ENCODE measurements around the gene PPT2. TPM values are rescaled to one million over a fixed set of nuclear protein-coding genes. Genes with fewer than 3 reads are reported as not detected.

PPT2 gene
- total RNA-seq, 3 donors from 2014 or later (not counting 1 experiment from before 2014, with no cell fraction given): 16.3 to 28.3 (median 19.0) TPM

- Histone ChIP-seq H3K4me1 (ENCODE audit: control insufficient read depth, insufficient read depth, low read length) (peaks cover 33% of the 10 kb centered on the region), H3K27ac (ENCODE audit: low read length) (no peak overlapping the region), H3K4me3 (ENCODE audit: low read length) (no peak overlapping the region), H3K9me3 (ENCODE audit: control insufficient read depth, insufficient read depth, low read length) (no peaks in the 10 kb centered on the region), H3K36me3 (ENCODE audit: control insufficient read depth, insufficient read depth, low read length) (no peaks in the 10 kb centered on the region), H3K27me3 (ENCODE audit: control insufficient read depth, insufficient read depth, low read length) (no peaks in the 10 kb centered on the region)
- H3K27me3 Mint-ChIP-seq (ENCODE audit: low read depth in 2 of 2): peaks cover 5 to 8% of the 10 kb centered on the region in 2 donors
- H3K27ac Mint-ChIP-seq: peak overlapping the region in 1 of 2 donors; percentile 61
- H3K4me3 Mint-ChIP-seq: no peak overlapping the region
- DNase-seq (no peak), ATAC-seq (no peak)
- TF ChIP-seq CTCF (IDR thresholded peaks at IDR 0.05): no peak
- intact Hi-C loops (cut with micrococcal nuclease): no loop called here
- H3K9me3 Mint-ChIP-seq: no peaks in the 10 kb centered on the region
- no peaks in the 10 kb centered on the region for H3K36me3 Mint-ChIP-seq
- peaks cover 28 to 34% of the 10 kb centered on the region in 2 donors for H3K4me1 Mint-ChIP-seq
Measured at GRCh38 chr6:32132110-32132509, 21.8 kb upstream of the PPT2 start.

GRCh38 chr6:32133786-32134185 is 20.2 kb upstream of the PPT2 start:
- no peaks in the 10 kb centered on the region for H3K36me3 ChIP-seq (ENCODE audit: control insufficient read depth, insufficient read depth, low read length)
- H3K4me1 ChIP-seq (ENCODE audit: control insufficient read depth, insufficient read depth, low read length): peaks cover 18% of the 10 kb centered on the region
- no peaks in the 10 kb centered on the region for H3K27me3 ChIP-seq (ENCODE audit: control insufficient read depth, insufficient read depth, low read length)
- H3K9me3 Mint-ChIP-seq: no peaks in the 10 kb centered on the region
- H3K36me3 Mint-ChIP-seq: no peaks in the 10 kb centered on the region
- H3K27ac ChIP-seq (ENCODE audit: low read length): no peak overlapping the region
- H3K4me1 Mint-ChIP-seq: peaks cover 17% of the 10 kb centered on the region in 2 donors
- H3K4me3 ChIP-seq (ENCODE audit: low read length): no peak overlapping the region
- intact Hi-C loops (cut with micrococcal nuclease): no loop called here
- no peak overlapping the region for H3K27ac Mint-ChIP-seq
- no peaks in the 10 kb centered on the region for H3K9me3 ChIP-seq (ENCODE audit: control insufficient read depth, insufficient read depth, low read length)
- no peak overlapping the region for H3K4me3 Mint-ChIP-seq
- WGBS (ENCODE audit: insufficient coverage): 83% methylated on average over 1 of the region's 4 CpGs
- DNase-seq: no peak
- H3K27me3 Mint-ChIP-seq (ENCODE audit: low read depth in 2 of 2): peaks cover 5 to 8% of the 10 kb centered on the region in 2 donors
- no peak for ATAC-seq
- TF ChIP-seq CTCF (IDR thresholded peaks at IDR 0.05): no peak

- H3K27ac Mint-ChIP-seq: no peak overlapping the region
- no peaks in the 10 kb centered on the region for H3K9me3 ChIP-seq (ENCODE audit: control insufficient read depth, insufficient read depth, low read length)
- H3K4me3 ChIP-seq (ENCODE audit: low read length): no peak overlapping the region
- intact Hi-C loops (cut with micrococcal nuclease): no loop called here
- no peak overlapping the region for H3K4me3 Mint-ChIP-seq
- no peak overlapping the region for H3K27ac ChIP-seq (ENCODE audit: low read length)
- H3K9me3 Mint-ChIP-seq: no peaks in the 10 kb centered on the region
- H3K27me3 ChIP-seq (ENCODE audit: control insufficient read depth, insufficient read depth, low read length): no peaks in the 10 kb centered on the region
- H3K27me3 Mint-ChIP-seq (ENCODE audit: low read depth in 2 of 2): peaks cover 14 to 17% of the 10 kb centered on the region in 2 donors
- H3K36me3 ChIP-seq (ENCODE audit: control insufficient read depth, insufficient read depth, low read length): no peaks in the 10 kb centered on the region
- ATAC-seq (no peak), DNase-seq (no peak)
- H3K4me1 ChIP-seq (ENCODE audit: control insufficient read depth, insufficient read depth, low read length): no peaks in the 10 kb centered on the region
- TF ChIP-seq CTCF (IDR thresholded peaks at IDR 0.05): no peak
- H3K36me3 Mint-ChIP-seq: no peaks in the 10 kb centered on the region
- no peaks in the 10 kb centered on the region for H3K4me1 Mint-ChIP-seq
Measured at GRCh38 chr6:32137454-32137853, 16.5 kb upstream of the PPT2 start.

- no peak for DNase-seq
Measured at GRCh38 chr6:32139590-32139989, 14.4 kb upstream of the PPT2 start.

More at GRCh38 chr6:32139590-32139989, 14.4 kb upstream of the PPT2 start:
- Mint-ChIP-seq H3K27ac (no peak overlapping the region), H3K4me1 (no peaks in the 10 kb centered on the region), H3K9me3 (no peaks in the 10 kb centered on the region), H3K27me3 (ENCODE audit: low read depth in 2 of 2) (peaks cover 14 to 15% of the 10 kb centered on the region in 2 donors), H3K4me3 (no peak overlapping the region), H3K36me3 (no peaks in the 10 kb centered on the region)
- ATAC-seq: no peak
- Histone ChIP-seq H3K27me3 (ENCODE audit: control insufficient read depth, insufficient read depth, low read length) (no peaks in the 10 kb centered on the region), H3K4me1 (ENCODE audit: control insufficient read depth, insufficient read depth, low read length) (no peaks in the 10 kb centered on the region), H3K9me3 (ENCODE audit: control insufficient read depth, insufficient read depth, low read length) (no peaks in the 10 kb centered on the region), H3K36me3 (ENCODE audit: control insufficient read depth, insufficient read depth, low read length) (no peaks in the 10 kb centered on the region), H3K27ac (ENCODE audit: low read length) (no peak overlapping the region), H3K4me3 (ENCODE audit: low read length) (no peak overlapping the region)
- TF ChIP-seq CTCF (IDR thresholded peaks at IDR 0.05): no peak
- WGBS (ENCODE audit: insufficient coverage): 91% methylated on average over 5 of the region's 5 CpGs
- intact Hi-C loops (cut with micrococcal nuclease): no loop called here

Data from natural killer cell (primary cell).